SK-N-SH treated with all-trans-retinoic acid at 6 μM for 48 hours (cell line): ENCODE measurements around the gene IGFL2.

Experiments used
- GLIS3 ChIP-seq: fragments of 250-450 bp; sonication (Bioruptor Pico); IDR thresholded peaks from 2 replicates; pipeline ENCODE4 v1.5.0; 2020; ENCODE audit warnings: mild to moderate bottlenecking, moderate library complexity
- RARB ChIP-seq: fragments of 250-450 bp; sonication (Bioruptor Pico); IDR thresholded peaks from 2 replicates; pipeline ENCODE4 v1.8.0; 2021; ENCODE audit warnings: mild to moderate bottlenecking, moderate library complexity
- ZC3H10 ChIP-seq: fragments of 250-450 bp; sonication (Bioruptor Pico); IDR thresholded peaks from 2 replicates; pipeline ENCODE4 v1.5.1; 2021; ENCODE audit warnings: mild to moderate bottlenecking, moderate library complexity
- ZFP30 ChIP-seq: fragments of 450-650 bp; formaldehyde crosslinking; IDR thresholded peaks from 2 replicates; pipeline ENCODE4 v1.5.0; 2022; ENCODE audit warnings: mild to moderate bottlenecking, moderate library complexity
- TF ChIP-seq, protein P1 (sequence below): fragments of 250-450 bp; sonication (Bioruptor Pico); IDR thresholded peaks from 2 replicates; pipeline ENCODE4 v1.8.0; 2020; ENCODE audit warnings: mild to moderate bottlenecking, moderate library complexity, borderline replicate concordance

DNA sequence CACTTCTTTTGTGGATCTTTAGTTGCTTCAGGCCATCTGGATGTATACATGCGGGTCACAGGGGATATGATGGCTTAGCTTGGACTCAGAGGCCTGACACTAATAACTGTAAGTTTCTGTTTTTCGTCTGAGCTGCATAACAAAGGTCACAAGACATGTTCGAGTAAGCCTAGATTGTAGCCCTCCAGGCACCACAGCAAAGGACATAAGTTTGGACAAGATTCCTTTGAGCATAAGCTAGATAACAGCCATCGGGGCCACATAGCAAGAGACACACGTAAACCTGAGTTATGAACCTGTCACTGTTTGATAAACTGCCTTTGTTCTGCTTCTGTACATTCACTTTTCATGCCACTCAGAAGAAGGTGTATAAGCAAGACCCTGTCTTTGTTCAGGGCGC is 38.2 kb upstream of the IGFL2 start:
- TF ChIP-seq ZC3H10 (CRISPR knock-in tag) (no peak), ZFP30 (CRISPR knock-in tag) (no peak), GLIS3 (CRISPR knock-in tag) (no peak), RARB (CRISPR knock-in tag) (no peak)
- TF ChIP-seq, protein P1, sequence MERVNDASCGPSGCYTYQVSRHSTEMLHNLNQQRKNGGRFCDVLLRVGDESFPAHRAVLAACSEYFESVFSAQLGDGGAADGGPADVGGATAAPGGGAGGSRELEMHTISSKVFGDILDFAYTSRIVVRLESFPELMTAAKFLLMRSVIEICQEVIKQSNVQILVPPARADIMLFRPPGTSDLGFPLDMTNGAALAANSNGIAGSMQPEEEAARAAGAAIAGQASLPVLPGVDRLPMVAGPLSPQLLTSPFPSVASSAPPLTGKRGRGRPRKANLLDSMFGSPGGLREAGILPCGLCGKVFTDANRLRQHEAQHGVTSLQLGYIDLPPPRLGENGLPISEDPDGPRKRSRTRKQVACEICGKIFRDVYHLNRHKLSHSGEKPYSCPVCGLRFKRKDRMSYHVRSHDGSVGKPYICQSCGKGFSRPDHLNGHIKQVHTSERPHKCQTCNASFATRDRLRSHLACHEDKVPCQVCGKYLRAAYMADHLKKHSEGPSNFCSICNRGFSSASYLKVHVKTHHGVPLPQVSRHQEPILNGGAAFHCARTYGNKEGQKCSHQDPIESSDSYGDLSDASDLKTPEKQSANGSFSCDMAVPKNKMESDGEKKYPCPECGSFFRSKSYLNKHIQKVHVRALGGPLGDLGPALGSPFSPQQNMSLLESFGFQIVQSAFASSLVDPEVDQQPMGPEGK (CRISPR knock-in tag): no peak
